Jurkat, Clone E6-1 (cell line): ENCODE results near the gene FXYD6.
A peak's percentile ranks its signal among the peaks of the same experiment; 100 is the strongest.

Experiments
- DNase-seq: peaks from one replicate; pipeline ENCODE4 v3.0.0-alpha.2; 2011; ENCODE audit warnings: low read depth, low spot score
- H3K4me3 ChIP-seq: 2 replicates; pipeline ENCODE4 v1.5.1; 2011; ENCODE audit warnings: mild to moderate bottlenecking, low read length, control low read depth, moderate library complexity

FXYD6 gene

GRCh38 chr11:117892651-117893050 is 16.2 kb upstream of the FXYD6 start:
- no peak for DNase-seq
- H3K4me3 ChIP-seq: no peak overlapping the region

- H3K4me3 ChIP-seq: no peak overlapping the region
Observed at GRCh38 chr11:117891362-117891761, 14.9 kb upstream of the FXYD6 start.

GRCh38 chr11:117888139-117888566 is 11.7 kb upstream of the FXYD6 start:
- no peak for DNase-seq

More at GRCh38 chr11:117891362-117891761, 14.9 kb upstream of the FXYD6 start:
- no peak for DNase-seq

GRCh38 chr11:117887431-117888138 is 11.1 kb upstream of the FXYD6 start:
- no peak for DNase-seq
- H3K4me3 ChIP-seq: no peak overlapping the region

More at GRCh38 chr11:117888139-117888566, 11.7 kb upstream of the FXYD6 start:
- no peak overlapping the region for H3K4me3 ChIP-seq

- H3K4me3 ChIP-seq: no peak overlapping the region
- DNase-seq: no peak
Observed at GRCh38 chr11:117885777-117886176, 9.3 kb upstream of the FXYD6 start.

- DNase-seq: no peak
- H3K4me3 ChIP-seq: no peak overlapping the region
Observed at GRCh38 chr11:117884994-117885393, 8.5 kb upstream of the FXYD6 start.

- H3K4me3 ChIP-seq: no peak overlapping the region
- no peak for DNase-seq
Observed at GRCh38 chr11:117883063-117883462, 6.6 kb upstream of the FXYD6 start.

- H3K4me3 ChIP-seq: no peak overlapping the region
- DNase-seq: no peak
Observed at GRCh38 chr11:117882311-117882905, 6.0 kb upstream of the FXYD6 start.

GRCh38 chr11:117881217-117881616 is 4.8 kb upstream of the FXYD6 start:
- DNase-seq: no peak
- no peak overlapping the region for H3K4me3 ChIP-seq

- no peak overlapping the region for H3K4me3 ChIP-seq
- no peak for DNase-seq
Observed at GRCh38 chr11:117879516-117880480, 3.3 kb upstream of the FXYD6 start.

GRCh38 chr11:117878939-117879475 is 2.5 kb upstream of the FXYD6 start:
- no peak for DNase-seq

GRCh38 chr11:117878314-117878938 is 2.0 kb upstream of the FXYD6 start:
- no peak for DNase-seq

More at GRCh38 chr11:117878939-117879475, 2.5 kb upstream of the FXYD6 start:
- H3K4me3 ChIP-seq: no peak overlapping the region

GRCh38 chr11:117877120-117877784 is 794 bp upstream of the FXYD6 start:
- H3K4me3 ChIP-seq: no peak overlapping the region
- DNase-seq: no peak

More at GRCh38 chr11:117878314-117878938, 2.0 kb upstream of the FXYD6 start:
- H3K4me3 ChIP-seq: no peak overlapping the region

- DNase-seq: no peak
- no peak overlapping the region for H3K4me3 ChIP-seq
Observed at GRCh38 chr11:117876059-117876340, 458 bp downstream of the FXYD6 start.

- peak overlapping the region; percentile 15 for H3K4me3 ChIP-seq
- DNase-seq: peak; percentile 8
Observed at GRCh38 chr11:117875382-117876058, 938 bp downstream of the FXYD6 start.

GRCh38 chr11:117874910-117875381 is 1.5 kb downstream of the FXYD6 start:
- no peak for DNase-seq
- no peak overlapping the region for H3K4me3 ChIP-seq

- no peak for DNase-seq
Observed at GRCh38 chr11:117874253-117874909, 2.1 kb downstream of the FXYD6 start.

GRCh38 chr11:117873828-117874125 is 2.7 kb downstream of the FXYD6 start:
- DNase-seq: no peak
- H3K4me3 ChIP-seq: no peak overlapping the region

More at GRCh38 chr11:117874253-117874909, 2.1 kb downstream of the FXYD6 start:
- no peak overlapping the region for H3K4me3 ChIP-seq
